NT2/D1 (cell line): ENCODE results near the gene PYHIN1.

Source experiments
- DNase-seq: peaks from one replicate; pipeline ENCODE4 v3.0.0-alpha.2; 2011; ENCODE audit warnings: low read depth, low spot score
- H3K27me3 ChIP-seq: 2 replicates; pipeline ENCODE4 v1.6.0; 2011; ENCODE audit warnings: mild to moderate bottlenecking; ENCODE audit not compliant: insufficient read length, insufficient read depth
- H3K36me3 ChIP-seq: 2 replicates; pipeline ENCODE4 v1.6.1; 2011; ENCODE audit warnings: mild to moderate bottlenecking, low read length, mixed read lengths; ENCODE audit not compliant: insufficient read depth, insufficient read length
- H3K4me1 ChIP-seq: 2 replicates; pipeline ENCODE4 v1.5.1; 2011; ENCODE audit not compliant: insufficient read depth, insufficient read length
- H3K4me3 ChIP-seq: 2 replicates; pipeline ENCODE4 v1.5.1; 2011; ENCODE audit warnings: low read depth; ENCODE audit not compliant: insufficient read length
- H3K9ac ChIP-seq: 2 replicates; pipeline ENCODE4 v1.6.0; 2011; ENCODE audit warnings: low read depth; ENCODE audit not compliant: insufficient read length
- H3K9me3 ChIP-seq: 2 replicates; pipeline ENCODE4 v1.5.1; 2011; ENCODE audit warnings: mild to moderate bottlenecking, low read length; ENCODE audit not compliant: insufficient read depth
- SUZ12 ChIP-seq: IDR thresholded peaks from 2 replicates; pipeline ENCODE4 v1.6.1; 2011; ENCODE audit not compliant: insufficient read length, insufficient read depth; ENCODE audit errors: extremely low read depth
- YY1 ChIP-seq: IDR thresholded peaks from 2 replicates; pipeline ENCODE4 v1.6.1; 2011; ENCODE audit not compliant: insufficient read length, insufficient read depth
- ZNF274 ChIP-seq: IDR thresholded peaks from 2 replicates; pipeline ENCODE4 v1.6.1; 2011; ENCODE audit warnings: mild to moderate bottlenecking, low read depth, low read length

Gene PYHIN1

GRCh38 chr1:158932171-158932570 is 819 bp downstream of the PYHIN1 start:
- TF ChIP-seq ZNF274 (no peak), YY1 (no peak), SUZ12 (no peak)
- Histone ChIP-seq H3K4me1 (no peaks in the 10 kb centered on the region), H3K27me3 (no peaks in the 10 kb centered on the region), H3K4me3 (no peak overlapping the region), H3K9me3 (0 out of 2 replicates have a peak, but pooled peaks cover 5% of the 10 kb centered on the region), H3K36me3 (no peaks in the 10 kb centered on the region), H3K9ac (no peak overlapping the region)
- DNase-seq = no peak

- no peak overlapping the region for H3K9ac ChIP-seq
- no peak overlapping the region for H3K4me3 ChIP-seq
- H3K9me3 ChIP-seq = no peaks in the 10 kb centered on the region
- no peaks in the 10 kb centered on the region for H3K4me1 ChIP-seq
- DNase-seq = no peak
- H3K36me3 ChIP-seq = no peaks in the 10 kb centered on the region
- no peak for TF ChIP-seq YY1
- no peak for TF ChIP-seq SUZ12
- no peak for TF ChIP-seq ZNF274
- no peaks in the 10 kb centered on the region for H3K27me3 ChIP-seq
Measured at GRCh38 chr1:158933621-158934020, 2.3 kb downstream of the PYHIN1 start.

DNA sequence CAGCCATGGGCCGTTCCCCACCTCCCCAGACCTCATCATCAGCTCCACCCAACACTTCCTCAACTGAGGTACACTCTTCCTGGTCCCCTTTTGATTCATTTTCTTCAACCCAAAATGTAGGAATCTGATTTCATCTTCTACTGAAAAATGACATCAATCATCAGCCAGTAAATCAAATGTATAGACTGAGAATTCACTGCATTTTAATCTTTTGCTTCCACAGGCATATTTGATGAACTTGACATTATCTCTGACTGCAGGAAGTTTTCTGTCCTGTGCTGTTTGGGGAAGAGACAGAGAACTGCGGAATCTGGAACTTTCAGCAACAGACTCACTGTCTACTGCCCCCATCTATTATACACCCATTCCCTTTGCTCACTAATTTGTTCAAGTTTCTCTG is 7.8 kb downstream of the PYHIN1 start:
- DNase-seq = no peak
- no peaks in the 10 kb centered on the region for H3K9me3 ChIP-seq
- no peaks in the 10 kb centered on the region for H3K27me3 ChIP-seq
- H3K4me1 ChIP-seq = no peaks in the 10 kb centered on the region
- no peaks in the 10 kb centered on the region for H3K36me3 ChIP-seq
- H3K4me3 ChIP-seq = no peak overlapping the region
- TF ChIP-seq YY1 (no peak), ZNF274 (no peak), SUZ12 (no peak)
- no peak overlapping the region for H3K9ac ChIP-seq

- TF ChIP-seq YY1 (no peak), ZNF274 (no peak), SUZ12 (no peak)
- no peaks in the 10 kb centered on the region for H3K4me1 ChIP-seq
- no peaks in the 10 kb centered on the region for H3K9me3 ChIP-seq
- no peaks in the 10 kb centered on the region for H3K36me3 ChIP-seq
- H3K4me3 ChIP-seq = no peak overlapping the region
- H3K9ac ChIP-seq = no peak overlapping the region
- H3K27me3 ChIP-seq = no peaks in the 10 kb centered on the region
- no peak for DNase-seq
Measured at GRCh38 chr1:158941317-158941716, 10.0 kb downstream of the PYHIN1 start.

DNA sequence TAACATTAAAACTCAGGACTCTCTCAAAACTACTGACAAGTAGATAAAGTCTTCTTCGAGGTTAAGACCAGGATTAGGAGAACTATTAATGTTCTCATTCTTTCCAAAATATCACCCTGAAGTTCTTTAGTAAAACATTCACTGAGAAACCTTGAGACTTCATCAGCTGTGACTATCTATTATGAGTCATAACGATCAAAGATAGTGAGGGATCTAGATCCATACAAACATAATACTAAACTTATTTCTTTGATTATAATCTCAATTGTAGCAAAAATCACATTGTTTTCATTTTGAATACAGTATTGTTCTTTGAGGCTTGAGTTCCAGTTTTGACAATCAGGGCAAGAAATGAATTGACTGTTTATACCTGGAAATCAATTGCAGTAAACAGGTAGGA is 11.1 kb downstream of the PYHIN1 start:
- Histone ChIP-seq H3K4me1 (no peaks in the 10 kb centered on the region), H3K9ac (no peak overlapping the region), H3K9me3 (no peaks in the 10 kb centered on the region), H3K4me3 (no peak overlapping the region), H3K27me3 (no peaks in the 10 kb centered on the region), H3K36me3 (no peaks in the 10 kb centered on the region)
- DNase-seq = no peak
- no peak for TF ChIP-seq YY1
- no peak for TF ChIP-seq ZNF274
- no peak for TF ChIP-seq SUZ12

DNA sequence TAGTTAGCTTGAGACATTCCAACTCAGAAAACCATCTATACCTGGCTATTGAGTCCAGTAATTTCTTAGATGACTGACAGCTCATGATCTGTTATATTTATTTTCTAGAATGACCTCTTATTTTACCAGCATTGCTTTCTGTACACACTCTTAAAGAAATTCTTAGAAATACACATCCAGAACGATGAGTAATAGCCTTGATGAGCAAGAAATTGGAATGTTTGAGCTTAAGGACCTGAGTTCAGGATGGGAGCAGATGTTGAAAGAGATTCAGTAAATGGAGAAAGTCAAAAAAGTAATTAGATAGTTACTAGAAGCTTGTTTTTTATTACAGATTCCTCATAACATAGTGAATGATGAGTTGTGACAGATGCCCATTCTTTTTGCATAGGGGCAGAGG is 11.7 kb downstream of the PYHIN1 start:
- no peaks in the 10 kb centered on the region for H3K27me3 ChIP-seq
- DNase-seq = no peak
- H3K36me3 ChIP-seq = no peaks in the 10 kb centered on the region

DNA sequence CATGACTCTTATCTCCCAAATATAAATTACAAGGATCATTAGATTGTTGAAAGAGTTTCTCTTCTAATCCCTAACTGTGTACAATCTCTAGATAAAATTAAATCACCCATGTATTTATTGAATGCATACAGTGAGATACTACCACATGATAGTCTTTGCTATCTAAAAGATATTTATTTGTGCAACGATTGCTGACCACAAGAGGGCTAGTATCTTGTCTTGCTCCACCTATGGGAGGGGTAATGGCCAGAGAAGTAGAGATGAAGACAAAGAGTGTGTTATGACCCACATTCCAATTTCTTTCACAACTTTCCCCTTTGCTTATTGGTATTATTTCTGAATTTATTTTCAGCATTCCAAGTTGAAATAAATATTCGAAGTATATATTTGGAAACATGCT is 13.7 kb downstream of the PYHIN1 start:
- no peak overlapping the region for H3K4me3 ChIP-seq

More for the DNA sequence above, 11.7 kb downstream of the PYHIN1 start:
- Histone ChIP-seq H3K4me3 (no peak overlapping the region), H3K9ac (no peak overlapping the region), H3K9me3 (no peaks in the 10 kb centered on the region), H3K4me1 (no peaks in the 10 kb centered on the region)
- TF ChIP-seq YY1 (no peak), ZNF274 (no peak), SUZ12 (no peak)

DNA sequence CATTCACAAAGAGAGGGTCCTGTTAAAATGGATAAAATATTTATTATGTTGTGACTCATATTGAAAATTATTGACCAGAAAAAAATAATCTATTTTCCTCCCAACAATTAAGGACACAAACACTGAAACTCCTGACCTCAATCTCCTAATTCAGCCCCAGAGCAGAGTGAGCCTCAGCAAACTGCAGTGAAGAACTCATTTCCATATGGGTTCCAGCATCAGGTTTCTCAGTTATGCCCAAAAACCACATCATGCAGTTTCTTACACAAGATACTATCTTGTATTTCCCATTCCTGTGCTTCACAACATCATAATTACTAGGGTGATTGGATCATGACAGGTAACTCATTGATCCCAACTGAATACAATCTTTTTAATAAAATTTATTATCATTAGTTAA is 15.4 kb downstream of the PYHIN1 start:
- Histone ChIP-seq H3K36me3 (no peaks in the 10 kb centered on the region), H3K4me3 (no peak overlapping the region), H3K9me3 (no peaks in the 10 kb centered on the region; the same call in 1 of the 2 replicates), H3K4me1 (no peaks in the 10 kb centered on the region), H3K27me3 (no peaks in the 10 kb centered on the region), H3K9ac (no peak overlapping the region)
- TF ChIP-seq YY1 (no peak), ZNF274 (no peak), SUZ12 (no peak)
- DNase-seq = no peak

More for the DNA sequence above, 13.7 kb downstream of the PYHIN1 start:
- Histone ChIP-seq H3K4me1 (no peaks in the 10 kb centered on the region), H3K9ac (no peak overlapping the region), H3K27me3 (no peaks in the 10 kb centered on the region), H3K36me3 (no peaks in the 10 kb centered on the region), H3K9me3 (no peaks in the 10 kb centered on the region)
- DNase-seq = no peak
- TF ChIP-seq SUZ12 = no peak
- no peak for TF ChIP-seq ZNF274
- TF ChIP-seq YY1 = no peak
